K562 (cell line): ENCODE data around the gene KDELR3. TPM values are rescaled to one million over a fixed set of nuclear protein-coding genes. Genes with fewer than 3 reads are reported as not detected.

ENCODE experiments used
- CEBPB ChIP-seq: fragments of 450-650 bp; IDR thresholded peaks from 2 replicates; pipeline ENCODE4 v1.6.1; 2016; ENCODE audit warnings: missing genetic modification characterization, missing compliant biosample characterization
- FOXJ2 ChIP-seq: fragments of 200-800 bp; sonication (Bioruptor generic); IDR thresholded peaks from 2 replicates; pipeline ENCODE4 v1.6.1; 2016; ENCODE audit warnings: missing genetic modification characterization, missing compliant biosample characterization
- NFIX ChIP-seq: fragments of 250-450 bp; sonication (Bioruptor Pico); IDR thresholded peaks from 2 replicates; pipeline ENCODE4 v1.4.0; 2020; ENCODE audit warnings: low read depth, mild to moderate bottlenecking, moderate library complexity
- NR2F6 ChIP-seq: fragments of 450-650 bp; formaldehyde crosslinking; IDR thresholded peaks from 2 replicates; pipeline ENCODE4 v1.4.0; 2020; ENCODE audit warnings: mild to moderate bottlenecking
- polyA plus RNA-seq, 8 experiments: library from polyadenylated mRNA; depleted of rRNA in 4 of 8; stranded (reverse) in 5 of 8; unstranded in 3 of 8; fragments of >200 nt; fragmentation: Nextera tagmentation in 2 of 8; fragmentation: Illumina TruSeq in 1 of 8; extraction: Ambion mirVana in 2 of 8; extraction: Trizol in 1 of 8; gene quantifications; 2 replicates each; pipeline versions ENCODE4 v1.2.1 to v1.2.3, GENCODE V29; 2011 to 2014; ENCODE audit warnings: inconsistent platforms in 1 of 8, missing spikeins in 1 of 8
- total RNA-seq, 7 experiments: library from RNA; depleted of rRNA in 6 of 7; stranded (reverse); fragments of >200 nt in 6 of 7; fragmentation: Illumina TruSeq in 2 of 7; extraction: Trizol in 2 of 7; gene quantifications; 2 replicates each; pipeline versions ENCODE4 v1.2.1 to v1.2.3, GENCODE V29; 2011 to 2021; ENCODE audit warnings: low replicate concordance in 1 of 7
- TF ChIP-seq, protein P1 (sequence below): fragments of 450-650 bp; IDR thresholded peaks from 2 replicates; pipeline ENCODE4 v1.6.1; 2016; ENCODE audit warnings: low read depth

The KDELR3 gene
- total and polyA plus RNA-seq, 9 of the 15 experiments (the other 6 are each of a cell fraction or from before 2014, with no cell fraction given) = 7.1 to 44.8 (median 9.6) TPM

DNA sequence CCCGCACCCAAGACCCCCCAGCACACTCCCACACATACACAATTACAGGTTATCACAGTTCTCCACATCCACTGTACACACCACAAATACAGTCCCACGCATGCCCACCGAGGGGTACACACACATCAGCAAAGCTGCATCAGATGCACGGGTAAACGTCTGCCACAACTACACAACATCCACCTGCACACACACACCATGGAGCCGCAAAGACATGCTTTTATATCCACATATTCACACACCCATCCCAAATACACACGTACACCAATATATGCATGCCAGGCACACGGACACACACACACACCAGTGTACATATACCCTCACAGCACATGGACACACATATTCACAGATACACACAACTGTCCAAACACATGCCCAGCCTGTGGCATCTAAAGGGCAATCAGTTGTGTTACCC is 7.5 kb upstream of the KDELR3 start (continued):
- TF ChIP-seq, protein P1, sequence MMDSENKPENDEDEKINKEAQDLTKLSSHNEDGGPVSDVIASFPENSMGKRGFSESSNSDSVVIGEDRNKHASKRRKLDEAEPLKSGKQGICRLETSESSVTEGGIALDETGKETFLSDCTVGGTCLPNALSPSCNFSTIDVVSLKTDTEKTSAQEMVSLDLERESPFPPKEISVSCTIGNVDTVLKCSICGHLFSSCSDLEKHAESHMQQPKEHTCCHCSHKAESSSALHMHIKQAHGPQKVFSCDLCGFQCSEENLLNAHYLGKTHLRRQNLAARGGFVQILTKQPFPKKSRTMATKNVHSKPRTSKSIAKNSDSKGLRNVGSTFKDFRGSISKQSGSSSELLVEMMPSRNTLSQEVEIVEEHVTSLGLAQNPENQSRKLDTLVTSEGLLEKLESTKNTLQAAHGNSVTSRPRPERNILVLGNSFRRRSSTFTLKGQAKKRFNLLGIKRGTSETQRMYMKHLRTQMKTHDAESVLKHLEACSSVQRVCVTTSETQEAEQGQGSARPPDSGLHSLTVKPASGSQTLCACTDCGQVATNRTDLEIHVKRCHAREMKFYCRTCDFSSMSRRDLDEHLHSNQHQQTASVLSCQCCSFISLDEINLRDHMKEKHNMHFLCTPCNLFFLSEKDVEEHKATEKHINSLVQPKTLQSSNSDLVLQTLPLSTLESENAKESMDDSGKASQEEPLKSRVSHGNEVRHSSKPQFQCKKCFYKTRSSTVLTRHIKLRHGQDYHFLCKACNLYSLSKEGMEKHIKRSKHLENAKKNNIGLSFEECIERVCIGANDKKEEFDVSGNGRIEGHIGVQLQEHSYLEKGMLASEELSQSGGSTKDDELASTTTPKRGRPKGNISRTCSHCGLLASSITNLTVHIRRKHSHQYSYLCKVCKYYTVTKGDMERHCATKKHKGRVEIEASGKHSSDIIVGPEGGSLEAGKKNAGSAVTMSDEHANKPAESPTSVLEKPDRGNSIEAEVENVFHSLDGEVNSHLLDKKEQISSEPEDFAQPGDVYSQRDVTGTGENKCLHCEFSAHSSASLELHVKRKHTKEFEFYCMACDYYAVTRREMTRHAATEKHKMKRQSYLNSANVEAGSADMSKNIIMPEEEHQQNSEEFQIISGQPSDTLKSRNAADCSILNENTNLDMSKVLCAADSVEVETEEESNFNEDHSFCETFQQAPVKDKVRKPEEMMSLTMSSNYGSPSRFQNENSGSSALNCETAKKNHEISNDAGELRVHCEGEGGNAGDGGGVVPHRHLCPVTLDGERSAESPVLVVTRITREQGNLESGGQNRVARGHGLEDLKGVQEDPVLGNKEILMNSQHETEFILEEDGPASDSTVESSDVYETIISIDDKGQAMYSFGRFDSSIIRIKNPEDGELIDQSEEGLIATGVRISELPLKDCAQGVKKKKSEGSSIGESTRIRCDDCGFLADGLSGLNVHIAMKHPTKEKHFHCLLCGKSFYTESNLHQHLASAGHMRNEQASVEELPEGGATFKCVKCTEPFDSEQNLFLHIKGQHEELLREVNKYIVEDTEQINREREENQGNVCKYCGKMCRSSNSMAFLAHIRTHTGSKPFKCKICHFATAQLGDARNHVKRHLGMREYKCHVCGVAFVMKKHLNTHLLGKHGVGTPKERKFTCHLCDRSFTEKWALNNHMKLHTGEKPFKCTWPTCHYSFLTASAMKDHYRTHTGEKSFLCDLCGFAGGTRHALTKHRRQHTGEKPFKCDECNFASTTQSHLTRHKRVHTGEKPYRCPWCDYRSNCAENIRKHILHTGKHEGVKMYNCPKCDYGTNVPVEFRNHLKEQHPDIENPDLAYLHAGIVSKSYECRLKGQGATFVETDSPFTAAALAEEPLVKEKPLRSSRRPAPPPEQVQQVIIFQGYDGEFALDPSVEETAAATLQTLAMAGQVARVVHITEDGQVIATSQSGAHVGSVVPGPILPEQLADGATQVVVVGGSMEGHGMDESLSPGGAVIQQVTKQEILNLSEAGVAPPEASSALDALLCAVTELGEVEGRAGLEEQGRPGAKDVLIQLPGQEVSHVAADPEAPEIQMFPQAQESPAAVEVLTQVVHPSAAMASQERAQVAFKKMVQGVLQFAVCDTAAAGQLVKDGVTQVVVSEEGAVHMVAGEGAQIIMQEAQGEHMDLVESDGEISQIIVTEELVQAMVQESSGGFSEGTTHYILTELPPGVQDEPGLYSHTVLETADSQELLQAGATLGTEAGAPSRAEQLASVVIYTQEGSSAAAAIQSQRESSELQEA = no peak
- no peak for TF ChIP-seq CEBPB (tag)
- TF ChIP-seq NFIX (CRISPR knock-in tag) = no peak
- TF ChIP-seq NR2F6 (CRISPR knock-in tag) = no peak
- TF ChIP-seq FOXJ2 (tag) = no peak
